Activated naive CD4-positive, alpha-beta T cell (primary cell): ENCODE measurements around the gene BAZ1B.
A peak's percentile ranks its signal among the peaks of the same experiment; 100 is the strongest.
"Not testable (repeated sequence)": the region's sequence is repeated elsewhere in the genome, so short reads cannot be mapped to it uniquely, and the experiment has no call there.

Source experiments
- DNase-seq, 4 experiments: peaks; one replicate each; lab custom pipeline; 2025; lab: John Stamatoyannopoulos, UW

Gene BAZ1B

GRCh38 chr7:73541722-73542121 is 19.6 kb upstream of the BAZ1B start:
- DNase-seq, result no peak

- DNase-seq, result no peak
Measured at GRCh38 chr7:73539709-73540108, 17.6 kb upstream of the BAZ1B start.

GRCh38 chr7:73538510-73538909 is 16.4 kb upstream of the BAZ1B start:
- not testable (repeated sequence) for DNase-seq

GRCh38 chr7:73537051-73537450 is 15.0 kb upstream of the BAZ1B start:
- DNase-seq, result no peak

- no peak for DNase-seq
Measured at GRCh38 chr7:73536479-73536878, 14.4 kb upstream of the BAZ1B start.

GRCh38 chr7:73535918-73536317 is 13.8 kb upstream of the BAZ1B start:
- DNase-seq, result not testable (repeated sequence)

GRCh38 chr7:73533742-73534141 is 11.6 kb upstream of the BAZ1B start:
- no peak for DNase-seq

- DNase-seq, result no peak
Measured at GRCh38 chr7:73532224-73532623, 10.1 kb upstream of the BAZ1B start.

- no peak for DNase-seq
Measured at GRCh38 chr7:73530800-73531199, 8.7 kb upstream of the BAZ1B start.

GRCh38 chr7:73526896-73527821 is 5.1 kb upstream of the BAZ1B start:
- no peak for DNase-seq

- not testable (repeated sequence) for DNase-seq
Measured at GRCh38 chr7:73526158-73526494, 4.0 kb upstream of the BAZ1B start.

- DNase-seq, result peak in 1 of 4 experiments; percentile 46
Measured at GRCh38 chr7:73521636-73522104, 423 bp downstream of the BAZ1B start.

GRCh38 chr7:73520673-73521635 is 1.1 kb downstream of the BAZ1B start:
- DNase-seq, result no peak

- DNase-seq, result no peak
Measured at GRCh38 chr7:73519867-73520672, 2.0 kb downstream of the BAZ1B start.

- no peak for DNase-seq
Measured at GRCh38 chr7:73518470-73518869, 3.6 kb downstream of the BAZ1B start.

GRCh38 chr7:73517241-73517995 is 4.7 kb downstream of the BAZ1B start:
- DNase-seq, result no peak

GRCh38 chr7:73515178-73515577 is 6.9 kb downstream of the BAZ1B start:
- no peak for DNase-seq

GRCh38 chr7:73512018-73512780 is 9.9 kb downstream of the BAZ1B start:
- no peak for DNase-seq

- DNase-seq, result no peak
Measured at GRCh38 chr7:73509463-73509862, 12.6 kb downstream of the BAZ1B start.

GRCh38 chr7:73507556-73507955 is 14.5 kb downstream of the BAZ1B start:
- DNase-seq, result no peak
